ENCODE data around the gene DBX1.
"Not testable (repeated sequence)": the region's sequence is repeated elsewhere in the genome, so short reads cannot be mapped to it uniquely, and the experiment has no call there.

The DBX1 gene

DNA sequence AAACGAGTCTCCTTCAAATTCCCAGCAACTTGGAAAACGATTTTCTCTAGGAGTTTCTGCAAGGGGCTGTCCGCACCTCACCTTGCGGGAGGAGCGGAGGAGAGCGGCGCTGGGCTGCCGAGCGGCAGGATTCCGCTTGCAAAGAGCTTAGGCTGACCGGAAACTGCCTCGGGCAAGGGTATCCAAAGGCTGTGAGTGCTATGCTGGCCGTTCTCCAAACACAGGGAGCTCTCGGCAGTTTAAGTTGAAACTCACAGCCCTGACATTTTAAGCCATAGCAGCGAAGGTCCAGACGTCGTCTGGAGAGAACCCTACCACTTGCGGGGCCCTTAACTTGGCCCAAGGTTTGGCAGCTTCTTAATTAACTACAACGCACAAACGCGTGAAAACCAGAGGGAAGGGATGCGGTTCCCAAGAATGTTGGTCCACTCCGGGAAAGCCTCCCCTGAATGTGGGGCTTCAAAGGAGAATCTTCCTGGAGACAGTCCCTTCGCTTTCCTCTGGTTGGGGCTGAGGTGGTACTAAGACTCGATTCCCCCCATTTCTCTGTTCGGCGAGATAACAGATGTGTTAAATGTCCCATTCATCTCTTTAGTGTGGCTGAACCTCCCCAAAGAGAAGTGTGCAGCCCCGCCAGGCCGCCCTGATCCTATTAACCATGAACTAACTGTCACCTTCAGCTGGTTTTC, 1.1 kb upstream of the DBX1 start:
- DNase-seq = no peak

- DNase-seq = no peak
Measured at GRCh38 chr11:20159466-20160381, 551 bp downstream of the DBX1 start.

DNA sequence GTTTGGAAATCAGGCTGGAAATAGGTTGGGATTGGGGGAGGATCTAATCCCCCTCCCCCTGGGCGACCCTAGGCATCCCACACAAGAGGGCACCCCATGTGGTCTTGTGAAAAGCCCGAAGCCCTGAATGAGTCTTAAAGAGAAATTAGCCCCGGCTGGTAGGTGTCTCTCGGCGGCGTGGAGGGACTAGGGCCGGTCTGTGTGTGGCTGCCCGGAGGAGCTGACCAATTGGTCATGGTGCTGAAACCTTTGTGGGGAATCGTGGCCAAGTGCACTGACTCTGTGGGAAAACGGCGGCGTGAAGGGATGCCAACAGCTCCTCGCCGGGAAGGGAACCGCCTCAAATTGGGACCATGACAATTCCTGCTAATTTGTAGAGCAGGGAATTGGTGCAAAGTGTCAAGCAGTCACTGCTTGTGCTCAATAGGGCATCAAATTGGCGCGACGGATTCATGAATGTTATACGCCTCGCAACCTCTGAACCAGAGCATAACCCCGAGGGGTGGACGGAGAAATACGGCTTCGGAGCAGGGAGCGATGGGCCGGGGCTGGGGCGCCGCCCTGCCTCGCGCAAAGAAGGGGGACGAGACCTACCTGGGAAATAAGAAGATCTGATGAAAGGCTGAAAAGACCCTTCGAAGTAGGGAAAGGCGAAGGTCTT, 1.5 kb downstream of the DBX1 start:
- no peak for DNase-seq

- DNase-seq = no peak
Measured at GRCh38 chr11:20157728-20158127, 2.5 kb downstream of the DBX1 start.

GRCh38 chr11:20156876-20157613, 3.2 kb downstream of the DBX1 start:
- no peak for DNase-seq

- DNase-seq = no peak
Measured at GRCh38 chr11:20156280-20156875, 3.9 kb downstream of the DBX1 start.

GRCh38 chr11:20155683-20156279, 4.5 kb downstream of the DBX1 start:
- DNase-seq = no peak

GRCh38 chr11:20154381-20154780, 5.9 kb downstream of the DBX1 start:
- DNase-seq = no peak

GRCh38 chr11:20138707-20139106, 21.6 kb downstream of the DBX1 start:
- no peak for DNase-seq

DNA sequence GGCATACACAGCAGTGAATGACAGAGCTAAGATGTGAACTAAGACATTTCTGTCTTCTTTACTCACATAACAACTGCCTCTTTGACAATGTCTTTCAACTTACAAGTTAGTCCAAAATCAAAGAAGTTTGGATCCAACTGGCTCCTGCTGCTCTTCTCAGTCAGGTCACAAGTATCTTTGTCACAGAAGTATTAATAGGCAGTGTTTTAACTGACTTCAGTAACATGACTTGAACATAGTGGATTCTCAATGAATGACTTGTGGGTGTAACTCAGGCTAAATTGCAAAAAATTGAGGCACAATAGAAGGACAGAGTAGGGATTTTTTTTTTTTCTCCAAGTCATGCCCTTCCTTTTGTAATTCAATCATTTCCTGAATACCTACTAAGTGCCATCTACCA, 22.6 kb downstream of the DBX1 start:
- DNase-seq = no peak

GRCh38 chr11:20134991-20135736, 25.1 kb downstream of the DBX1 start:
- no peak for DNase-seq

- no peak for DNase-seq
Measured at GRCh38 chr11:20132667-20133039, 27.6 kb downstream of the DBX1 start.

DNA sequence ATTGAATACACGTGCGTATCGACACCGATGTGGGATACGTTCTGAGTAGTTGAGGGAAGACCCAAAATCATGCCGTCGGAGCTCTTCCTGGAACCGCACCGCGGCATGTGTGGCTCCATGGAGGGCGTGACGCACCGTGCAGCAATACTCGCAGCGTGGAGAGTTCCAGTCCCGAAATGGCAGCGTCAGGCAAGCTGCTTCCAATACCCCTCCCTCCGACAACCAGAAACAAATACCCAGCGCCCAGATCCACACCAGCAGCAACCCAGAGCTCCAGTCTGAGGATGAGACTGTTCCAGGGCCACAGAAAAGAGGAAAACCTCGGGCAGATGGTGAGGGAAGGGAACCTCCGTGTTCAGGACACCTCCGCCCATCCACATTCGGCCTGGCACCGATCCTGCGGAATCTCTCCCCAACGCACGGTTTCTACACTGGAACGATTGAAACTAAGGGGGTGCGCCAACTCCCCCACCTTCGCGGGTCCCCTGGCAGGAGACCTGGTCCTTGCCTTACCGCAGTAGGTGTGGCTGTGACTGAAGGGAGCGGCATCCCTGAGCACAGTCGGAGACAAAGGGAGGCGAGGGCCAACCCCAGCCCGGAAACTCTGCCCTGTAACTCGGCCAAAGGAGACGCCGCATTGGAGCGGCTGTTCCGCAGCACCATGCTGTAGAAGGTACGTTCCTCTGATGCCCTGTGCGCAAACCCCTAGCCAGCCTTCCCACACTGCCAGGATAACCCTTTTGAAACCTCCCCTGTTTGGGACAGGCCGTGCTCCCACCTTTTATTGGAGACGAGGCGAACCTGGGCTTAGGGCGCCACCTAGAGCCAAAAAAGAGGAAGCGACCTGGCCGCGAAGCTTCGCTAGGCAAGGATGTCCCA, 28.2 kb downstream of the DBX1 start:
- no peak for DNase-seq

- no peak for DNase-seq
Measured at GRCh38 chr11:20129665-20130064, 30.6 kb downstream of the DBX1 start.

- not testable (repeated sequence) for DNase-seq
Measured at GRCh38 chr11:20128528-20128825, 31.8 kb downstream of the DBX1 start.

GRCh38 chr11:20127671-20128527, 32.4 kb downstream of the DBX1 start:
- DNase-seq = no peak

- DNase-seq = no peak
Measured at GRCh38 chr11:20126724-20127123, 33.6 kb downstream of the DBX1 start.

DNA sequence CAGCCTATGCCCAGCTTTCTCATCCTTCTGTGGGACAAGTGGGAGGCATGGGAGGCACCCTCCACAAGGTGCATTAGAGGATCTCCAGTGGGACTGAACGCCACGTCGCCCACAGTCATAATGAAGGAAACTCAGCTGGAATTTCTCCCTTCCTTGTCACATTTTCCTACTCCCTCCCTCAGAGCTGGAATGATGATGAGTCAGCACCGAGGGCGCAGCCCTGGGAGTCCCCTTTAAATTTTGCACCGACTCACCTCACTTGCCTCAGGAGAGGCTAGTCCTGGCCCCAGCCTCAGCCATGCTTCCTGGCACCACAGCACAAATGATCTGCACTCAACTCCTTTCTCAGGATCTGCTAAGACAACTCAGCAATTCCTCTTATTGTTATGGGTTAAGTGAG, 34.3 kb downstream of the DBX1 start:
- no peak for DNase-seq

DNA sequence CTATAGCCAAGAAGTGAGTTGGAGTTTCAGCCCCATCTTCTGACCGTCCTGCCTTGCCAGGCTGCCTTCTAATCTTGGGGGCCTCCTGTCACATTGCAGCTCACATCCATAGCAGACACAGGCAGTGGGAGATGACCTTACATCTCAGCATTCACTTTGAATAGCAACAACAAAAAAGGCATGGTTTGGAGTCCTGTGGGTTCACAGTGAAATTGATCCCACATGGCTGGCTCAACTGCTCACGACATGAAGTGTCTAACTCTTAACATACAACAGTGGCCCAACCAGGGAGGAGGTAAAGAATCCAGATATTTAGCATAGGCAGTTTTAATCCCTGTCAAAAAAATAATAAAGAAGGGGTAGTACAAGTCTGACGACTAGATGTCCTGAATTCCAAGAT, 38.1 kb downstream of the DBX1 start:
- DNase-seq = no peak
